ENCODE measurements around the gene GALNT11.

GALNT11 gene

DNA sequence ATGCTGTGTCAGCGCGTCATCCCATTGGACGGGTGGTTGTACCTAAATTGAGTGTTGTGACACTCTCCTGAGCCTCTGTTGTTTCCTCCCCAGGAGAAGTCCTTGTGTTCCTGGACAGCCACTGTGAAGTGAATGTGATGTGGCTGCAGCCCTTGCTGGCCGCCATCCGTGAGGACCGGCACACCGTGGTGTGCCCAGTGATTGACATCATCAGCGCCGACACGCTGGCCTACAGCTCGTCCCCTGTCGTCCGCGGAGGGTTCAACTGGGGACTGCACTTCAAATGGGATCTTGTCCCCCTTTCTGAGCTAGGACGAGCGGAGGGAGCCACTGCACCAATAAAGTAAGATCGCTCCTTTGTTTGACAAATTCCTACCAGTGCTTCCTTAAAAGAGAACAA lies 82.5 kb downstream of the GALNT11 start:
- Histone ChIP-seq H3K4ac (ENCODE audit: low read depth in 1 of 2, low read length in 2 of 2) (no peak overlapping the region), H3K36me3 (ENCODE audit: control insufficient read depth in 1 of 2, insufficient read depth in 2 of 2, low read depth in 1 of 2, low read length in 2 of 2) (peaks cover 14 to 80% of the 10 kb centered on the region in 2 experiments), H3K23ac (ENCODE audit: low read length in 2 of 2) (no peak overlapping the region), H3K4me3 (ENCODE audit: insufficient read depth in 1 of 2, low read depth in 1 of 2, low read length in 2 of 2) (no peak overlapping the region), H3K27ac (ENCODE audit: low read length, poor library complexity, severe bottlenecking) (no peak overlapping the region), H4K8ac (ENCODE audit: low read length) (no peak overlapping the region), H2BK120ac (ENCODE audit: low read depth, low read length) (no peak overlapping the region), H4K91ac (ENCODE audit: low read length) (no peak overlapping the region), H3K9ac (ENCODE audit: low read length) (no peak overlapping the region), H3K27me3 (ENCODE audit: control insufficient read depth in 1 of 2, insufficient read depth in 1 of 2, low read length in 2 of 2) (no peaks in the 10 kb centered on the region), H3K4me1 (ENCODE audit: control insufficient read depth, insufficient read depth, low read depth, low read length) (peaks cover 1% of the 10 kb centered on the region), H2AK5ac (ENCODE audit: low read length, severe bottlenecking) (no peak overlapping the region), H2BK5ac (ENCODE audit: low read depth, low read length, poor library complexity, severe bottlenecking) (no peak overlapping the region), H3K4me2 (ENCODE audit: low read length, poor library complexity, severe bottlenecking) (no peak overlapping the region), H2BK15ac (ENCODE audit: low read depth, poor library complexity, severe bottlenecking) (no peak overlapping the region), H2BK12ac (ENCODE audit: low read length in 2 of 2) (no peak overlapping the region), H3K79me1 (replicated peaks; ENCODE audit: low read length, poor library complexity, severe bottlenecking) (peaks cover 11% of the 10 kb centered on the region), H3K18ac (ENCODE audit: low read depth in 1 of 2, low read length in 2 of 2) (no peak overlapping the region), H2AFZ (ENCODE audit: low read depth, low read length) (no peak overlapping the region), H3K14ac (ENCODE audit: low read length in 2 of 2) (no peak overlapping the region), H3K9me3 (ENCODE audit: control insufficient read depth, low read length) (no peaks in the 10 kb centered on the region)
- no peak for DNase-seq
- 99% methylated on average over 16 of the region's 17 CpGs for WGBS

- Histone ChIP-seq H2AK5ac (ENCODE audit: low read length, severe bottlenecking) (no peak overlapping the region), H4K91ac (ENCODE audit: low read length) (no peak overlapping the region), H2BK5ac (ENCODE audit: low read depth, low read length, poor library complexity, severe bottlenecking) (no peak overlapping the region), H2BK12ac (ENCODE audit: low read length in 2 of 2) (no peak overlapping the region), H3K9ac (ENCODE audit: low read length) (no peak overlapping the region), H3K23ac (ENCODE audit: low read length in 2 of 2) (no peak overlapping the region), H3K36me3 (ENCODE audit: control insufficient read depth in 1 of 2, insufficient read depth in 2 of 2, low read depth in 1 of 2, low read length in 2 of 2) (peaks cover 11 to 80% of the 10 kb centered on the region in 2 experiments), H3K14ac (ENCODE audit: low read length in 2 of 2) (no peak overlapping the region), H3K9me3 (ENCODE audit: control insufficient read depth, low read length) (no peaks in the 10 kb centered on the region), H3K27ac (ENCODE audit: low read length, poor library complexity, severe bottlenecking) (no peak overlapping the region), H2BK15ac (ENCODE audit: low read depth, poor library complexity, severe bottlenecking) (no peak overlapping the region), H4K8ac (ENCODE audit: low read length) (no peak overlapping the region), H3K18ac (ENCODE audit: low read depth in 1 of 2, low read length in 2 of 2) (no peak overlapping the region), H2BK120ac (ENCODE audit: low read depth, low read length) (no peak overlapping the region), H2AFZ (ENCODE audit: low read depth, low read length) (no peak overlapping the region), H3K4me3 (ENCODE audit: insufficient read depth in 1 of 2, low read depth in 1 of 2, low read length in 2 of 2) (no peak overlapping the region), H3K27me3 (ENCODE audit: control insufficient read depth in 1 of 2, insufficient read depth in 1 of 2, low read length in 2 of 2) (no peaks in the 10 kb centered on the region), H3K4ac (ENCODE audit: low read depth in 1 of 2, low read length in 2 of 2) (no peak overlapping the region), H3K4me2 (ENCODE audit: low read length, poor library complexity, severe bottlenecking) (no peak overlapping the region), H3K4me1 (ENCODE audit: control insufficient read depth, insufficient read depth, low read depth, low read length) (peaks cover 1% of the 10 kb centered on the region), H3K79me1 (replicated peaks; ENCODE audit: low read length, poor library complexity, severe bottlenecking) (peaks cover 11% of the 10 kb centered on the region)
- no peak for DNase-seq
- WGBS = 83% methylated on average over 4 of the region's 7 CpGs
Measured at GRCh38 chr7:152108359-152108758, 82.9 kb downstream of the GALNT11 start.

DNA sequence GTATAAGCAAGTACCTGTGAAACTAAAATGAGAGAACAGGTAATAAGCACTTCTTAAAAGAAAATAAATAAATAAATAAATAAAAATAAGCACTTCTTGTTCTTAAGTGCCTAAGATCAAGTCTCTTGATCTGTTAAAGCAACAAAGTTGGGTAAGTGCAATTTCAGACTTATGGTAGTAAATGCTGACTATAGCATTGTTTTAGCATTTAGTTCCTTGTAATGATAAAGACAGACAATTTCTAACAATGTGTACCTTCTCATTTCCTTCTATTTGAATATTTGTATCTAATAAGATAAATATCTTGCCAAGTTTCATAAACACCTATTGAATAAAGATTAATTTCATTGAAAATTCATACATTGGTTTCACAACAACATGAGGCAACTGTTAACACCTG lies 87.4 kb downstream of the GALNT11 start:
- Histone ChIP-seq H3K4me3 (ENCODE audit: insufficient read depth in 1 of 2, low read depth in 1 of 2, low read length in 2 of 2) (no peak overlapping the region), H2AFZ (ENCODE audit: low read depth, low read length) (no peak overlapping the region), H3K4ac (ENCODE audit: low read depth in 1 of 2, low read length in 2 of 2) (no peak overlapping the region), H3K9ac (ENCODE audit: low read length) (no peak overlapping the region), H2BK15ac (ENCODE audit: low read depth, poor library complexity, severe bottlenecking) (no peak overlapping the region), H4K8ac (ENCODE audit: low read length) (no peak overlapping the region), H3K4me1 (ENCODE audit: control insufficient read depth, insufficient read depth, low read depth, low read length) (no peaks in the 10 kb centered on the region), H3K27me3 (ENCODE audit: control insufficient read depth in 1 of 2, insufficient read depth in 1 of 2, low read length in 2 of 2) (no peaks in the 10 kb centered on the region), H3K14ac (ENCODE audit: low read length in 2 of 2) (no peak overlapping the region), H4K91ac (ENCODE audit: low read length) (no peak overlapping the region), H3K23ac (ENCODE audit: low read length in 2 of 2) (no peak overlapping the region), H3K9me3 (ENCODE audit: control insufficient read depth, low read length) (no peaks in the 10 kb centered on the region), H2AK5ac (ENCODE audit: low read length, severe bottlenecking) (no peak overlapping the region), H3K27ac (ENCODE audit: low read length, poor library complexity, severe bottlenecking) (no peak overlapping the region), H2BK12ac (ENCODE audit: low read length in 2 of 2) (no peak overlapping the region), H3K79me1 (replicated peaks; ENCODE audit: low read length, poor library complexity, severe bottlenecking) (peaks cover 14% of the 10 kb centered on the region), H2BK5ac (ENCODE audit: low read depth, low read length, poor library complexity, severe bottlenecking) (no peak overlapping the region), H3K4me2 (ENCODE audit: low read length, poor library complexity, severe bottlenecking) (no peak overlapping the region), H3K36me3 (ENCODE audit: control insufficient read depth in 1 of 2, insufficient read depth in 2 of 2, low read depth in 1 of 2, low read length in 2 of 2) (peaks cover 22 to 77% of the 10 kb centered on the region in 2 experiments), H2BK120ac (ENCODE audit: low read depth, low read length) (no peak overlapping the region), H3K18ac (ENCODE audit: low read depth in 1 of 2, low read length in 2 of 2) (no peak overlapping the region)
- DNase-seq = no peak

GRCh38 chr7:152115021-152115718 lies 89.7 kb downstream of the GALNT11 start:
- Histone ChIP-seq H4K91ac (ENCODE audit: low read length) (no peak overlapping the region), H3K79me1 (replicated peaks; ENCODE audit: low read length, poor library complexity, severe bottlenecking) (peaks cover 13% of the 10 kb centered on the region), H2BK120ac (ENCODE audit: low read depth, low read length) (no peak overlapping the region), H4K8ac (ENCODE audit: low read length) (no peak overlapping the region), H2AFZ (ENCODE audit: low read depth, low read length) (no peak overlapping the region), H3K4me1 (ENCODE audit: control insufficient read depth, insufficient read depth, low read depth, low read length) (no peaks in the 10 kb centered on the region), H3K36me3 (ENCODE audit: control insufficient read depth in 1 of 2, insufficient read depth in 2 of 2, low read depth in 1 of 2, low read length in 2 of 2) (peaks cover 34 to 79% of the 10 kb centered on the region in 2 experiments), H3K9ac (ENCODE audit: low read length) (no peak overlapping the region), H3K18ac (ENCODE audit: low read depth in 1 of 2, low read length in 2 of 2) (no peak overlapping the region), H3K14ac (ENCODE audit: low read length in 2 of 2) (no peak overlapping the region), H3K4me2 (ENCODE audit: low read length, poor library complexity, severe bottlenecking) (no peak overlapping the region), H2BK5ac (ENCODE audit: low read depth, low read length, poor library complexity, severe bottlenecking) (no peak overlapping the region), H3K27ac (ENCODE audit: low read length, poor library complexity, severe bottlenecking) (no peak overlapping the region), H2AK5ac (ENCODE audit: low read length, severe bottlenecking) (no peak overlapping the region), H3K4me3 (ENCODE audit: insufficient read depth in 1 of 2, low read depth in 1 of 2, low read length in 2 of 2) (no peak overlapping the region), H2BK12ac (ENCODE audit: low read length in 2 of 2) (no peak overlapping the region), H3K9me3 (ENCODE audit: control insufficient read depth, low read length) (no peaks in the 10 kb centered on the region), H3K23ac (ENCODE audit: low read length in 2 of 2) (no peak overlapping the region), H2BK15ac (ENCODE audit: low read depth, poor library complexity, severe bottlenecking) (no peak overlapping the region), H3K27me3 (ENCODE audit: control insufficient read depth in 1 of 2, insufficient read depth in 1 of 2, low read length in 2 of 2) (no peaks in the 10 kb centered on the region), H3K4ac (ENCODE audit: low read depth in 1 of 2, low read length in 2 of 2) (no peak overlapping the region)
- 98% methylated on average over 7 of the region's 9 CpGs for WGBS
- DNase-seq = no peak
